Hepatocyte (in vitro differentiated cells): ENCODE measurements around the gene SLAMF1. TPM values are rescaled to one million over a fixed set of nuclear protein-coding genes. Genes with fewer than 3 reads are reported as not detected.

Source experiments
- DNase-seq: peaks from one replicate; pipeline ENCODE4 v3.0.0-alpha.2; 2016; ENCODE audit warnings: low spot score
- H2AFZ ChIP-seq: fragments of 200-600 bp; sonication (generic); 2 replicates; pipeline ENCODE4 v1.6.0; 2016; ENCODE audit warnings: antibody characterized with exemption, mild to moderate bottlenecking
- H3K27ac ChIP-seq: fragments of 200-600 bp; sonication (generic); 2 replicates; pipeline ENCODE4 v1.5.1; 2016; ENCODE audit warnings: mild to moderate bottlenecking
- H3K27me3 ChIP-seq: fragments of 200-600 bp; sonication (generic); 2 replicates; pipeline ENCODE4 v1.6.1; 2016
- H3K36me3 ChIP-seq: fragments of 200-600 bp; sonication (generic); replicated peaks from 2 replicates; pipeline ENCODE4 v1.5.1; 2016; ENCODE audit warnings: low read depth; ENCODE audit not compliant: insufficient read depth
- H3K4me1 ChIP-seq: fragments of 200-600 bp; sonication (generic); 2 replicates; pipeline ENCODE4 v1.5.1; 2016; ENCODE audit warnings: mild to moderate bottlenecking, moderate library complexity; ENCODE audit not compliant: insufficient read depth
- H3K4me2 ChIP-seq: fragments of 200-600 bp; sonication (generic); 2 replicates; pipeline ENCODE4 v1.6.0; 2016
- H3K4me3 ChIP-seq: fragments of 200-600 bp; sonication (generic); 2 replicates; pipeline ENCODE4 v1.5.1; 2016; ENCODE audit warnings: mild to moderate bottlenecking
- H3K79me2 ChIP-seq: fragments of 200-600 bp; sonication (generic); 2 replicates; pipeline ENCODE4 v1.6.0; 2017; ENCODE audit warnings: mild to moderate bottlenecking
- H3K9me2 ChIP-seq: fragments of 200-600 bp; sonication (generic); replicated peaks from 2 replicates; pipeline ENCODE4 v1.6.0; 2017; ENCODE audit warnings: mild to moderate bottlenecking; ENCODE audit not compliant: insufficient read depth
- H3K9me3 ChIP-seq: fragments of 200-600 bp; sonication (generic); 2 replicates; pipeline ENCODE4 v1.5.1; 2016; ENCODE audit warnings: low read depth, mild to moderate bottlenecking
- H4K20me1 ChIP-seq: fragments of 200-600 bp; sonication (generic); 2 replicates; pipeline ENCODE4 v1.6.0; 2016; ENCODE audit warnings: mild to moderate bottlenecking; ENCODE audit not compliant: insufficient read depth, poor library complexity, severe bottlenecking
- EZH2 ChIP-seq: fragments of 200-600 bp; sonication (generic); IDR thresholded peaks from 2 replicates; pipeline ENCODE4 v1.6.1; 2016; ENCODE audit warnings: antibody characterized with exemption, mild to moderate bottlenecking, borderline replicate concordance
- EZH2phosphoT487 ChIP-seq: fragments of 200-600 bp; sonication (generic); IDR thresholded peaks from one replicate; pipeline ENCODE4 v1.6.1; 2018; ENCODE audit warnings: antibody characterized with exemption, mild to moderate bottlenecking, low read depth, moderate library complexity; ENCODE audit not compliant: unreplicated experiment, severe bottlenecking
- WGBS: methylation state at CpG from one replicate; pipeline ENCODE4 v1.1.6; 2016; ENCODE audit warnings: low lambda C conversion rate; ENCODE audit errors: missing lambda C conversion rate; 5-methylcytosine and 5-hydroxymethylcytosine counted together
- polyA plus RNA-seq: library from polyadenylated mRNA; unstranded; fragments of >200 nt; fragmentation: Nextera tagmentation; extraction: Ambion mirVana; gene quantifications from 2 replicates; pipeline ENCODE4 v1.2.1, GENCODE V29; 2016
- total RNA-seq: library from RNA; depleted of rRNA; stranded (reverse); fragments of >200 nt; gene quantifications from 2 replicates; pipeline ENCODE4 v1.2.3, GENCODE V29; 2014
- TF ChIP-seq, protein P1 (sequence below): fragments of 200-600 bp; sonication (generic); IDR thresholded peaks from 2 replicates; pipeline ENCODE4 v1.5.1; 2016; ENCODE audit warnings: antibody characterized with exemption, mild to moderate bottlenecking; ENCODE audit not compliant: poor library complexity

The SLAMF1 gene
- total and polyA plus RNA-seq, 2 experiments from 2014 or later = 1.2 to 2.1 TPM

DNA sequence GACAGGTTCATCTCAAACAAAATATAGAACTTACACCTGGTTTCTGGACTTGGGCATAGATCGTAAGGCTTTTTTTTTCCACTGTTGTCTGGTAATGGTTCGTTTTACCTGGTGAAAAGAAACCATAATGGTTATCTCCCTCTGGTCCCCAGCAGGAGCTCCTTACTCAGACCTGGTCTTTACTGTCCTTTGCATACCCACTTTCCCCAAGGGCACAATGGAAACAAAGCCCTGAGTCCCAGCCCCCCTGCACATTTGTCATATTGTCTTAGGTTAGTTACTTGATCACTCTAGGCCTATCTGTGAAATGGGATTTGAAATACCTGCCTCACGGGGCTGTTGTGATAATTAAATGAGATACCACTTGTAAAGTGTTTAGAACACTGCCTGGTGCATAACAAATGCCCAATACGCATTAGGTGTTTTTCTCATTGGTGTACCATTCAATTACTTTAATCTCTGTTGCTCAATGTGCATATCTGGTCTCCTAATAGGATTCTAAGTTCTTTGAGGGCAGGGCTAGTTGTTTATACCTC, 27.0 kb downstream of the SLAMF1 start:
- no peak overlapping the region for H2AFZ ChIP-seq
- no peak overlapping the region for H3K4me3 ChIP-seq
- no peak overlapping the region for H3K4me2 ChIP-seq
- H3K9me3 ChIP-seq = no peaks in the 10 kb centered on the region
- no peaks in the 10 kb centered on the region for H3K27me3 ChIP-seq
- H3K9me2 ChIP-seq = no peaks in the 10 kb centered on the region
- H3K27ac ChIP-seq = no peak overlapping the region
- TF ChIP-seq EZH2phosphoT487 (no peak), EZH2 (no peak)
- TF ChIP-seq, protein P1, sequence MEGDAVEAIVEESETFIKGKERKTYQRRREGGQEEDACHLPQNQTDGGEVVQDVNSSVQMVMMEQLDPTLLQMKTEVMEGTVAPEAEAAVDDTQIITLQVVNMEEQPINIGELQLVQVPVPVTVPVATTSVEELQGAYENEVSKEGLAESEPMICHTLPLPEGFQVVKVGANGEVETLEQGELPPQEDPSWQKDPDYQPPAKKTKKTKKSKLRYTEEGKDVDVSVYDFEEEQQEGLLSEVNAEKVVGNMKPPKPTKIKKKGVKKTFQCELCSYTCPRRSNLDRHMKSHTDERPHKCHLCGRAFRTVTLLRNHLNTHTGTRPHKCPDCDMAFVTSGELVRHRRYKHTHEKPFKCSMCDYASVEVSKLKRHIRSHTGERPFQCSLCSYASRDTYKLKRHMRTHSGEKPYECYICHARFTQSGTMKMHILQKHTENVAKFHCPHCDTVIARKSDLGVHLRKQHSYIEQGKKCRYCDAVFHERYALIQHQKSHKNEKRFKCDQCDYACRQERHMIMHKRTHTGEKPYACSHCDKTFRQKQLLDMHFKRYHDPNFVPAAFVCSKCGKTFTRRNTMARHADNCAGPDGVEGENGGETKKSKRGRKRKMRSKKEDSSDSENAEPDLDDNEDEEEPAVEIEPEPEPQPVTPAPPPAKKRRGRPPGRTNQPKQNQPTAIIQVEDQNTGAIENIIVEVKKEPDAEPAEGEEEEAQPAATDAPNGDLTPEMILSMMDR = no peak
- DNase-seq = no peak
- H3K79me2 ChIP-seq = no peaks in the 10 kb centered on the region
- H4K20me1 ChIP-seq = no peaks in the 10 kb centered on the region
- 72% methylated on average over 4 of the region's 4 CpGs for WGBS
- H3K36me3 ChIP-seq = no peaks in the 10 kb centered on the region
- H3K4me1 ChIP-seq = no peaks in the 10 kb centered on the region

DNA sequence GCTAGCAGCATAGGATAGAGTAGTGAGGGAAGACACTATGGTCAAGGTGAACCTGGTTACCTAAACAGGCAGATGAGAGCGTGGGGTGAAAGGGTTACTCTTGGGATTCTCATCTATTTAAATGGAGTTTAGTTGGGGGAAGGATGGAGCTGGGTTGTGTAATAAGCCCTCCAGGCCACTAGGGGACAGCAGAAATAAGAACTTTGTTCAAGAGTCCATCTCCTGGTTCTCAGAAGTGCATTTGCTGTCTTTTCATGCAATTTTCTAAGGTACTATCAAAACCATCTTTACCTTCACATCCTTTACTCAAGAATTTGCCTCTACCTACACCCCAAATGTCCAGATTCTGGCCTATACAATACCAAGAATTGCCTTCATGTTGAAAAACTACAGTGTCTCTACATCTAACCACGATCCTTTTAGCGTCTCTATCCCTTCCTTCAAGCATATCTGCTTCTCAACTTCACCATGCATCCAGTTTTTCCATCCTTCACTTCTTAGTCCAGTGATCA, 28.0 kb downstream of the SLAMF1 start:
- Histone ChIP-seq H3K27me3 (no peaks in the 10 kb centered on the region), H3K36me3 (no peaks in the 10 kb centered on the region), H3K79me2 (no peaks in the 10 kb centered on the region), H3K4me1 (no peaks in the 10 kb centered on the region), H3K4me2 (no peak overlapping the region), H3K27ac (no peak overlapping the region), H3K9me2 (no peaks in the 10 kb centered on the region), H3K9me3 (no peaks in the 10 kb centered on the region), H2AFZ (no peak overlapping the region), H3K4me3 (no peak overlapping the region), H4K20me1 (no peaks in the 10 kb centered on the region)
- DNase-seq = no peak
- WGBS = 94% methylated on average over 3 of the region's 3 CpGs
- no peak for TF ChIP-seq EZH2
- no peak for TF ChIP-seq EZH2phosphoT487
- TF ChIP-seq, protein P1 = peak; percentile 14

DNA sequence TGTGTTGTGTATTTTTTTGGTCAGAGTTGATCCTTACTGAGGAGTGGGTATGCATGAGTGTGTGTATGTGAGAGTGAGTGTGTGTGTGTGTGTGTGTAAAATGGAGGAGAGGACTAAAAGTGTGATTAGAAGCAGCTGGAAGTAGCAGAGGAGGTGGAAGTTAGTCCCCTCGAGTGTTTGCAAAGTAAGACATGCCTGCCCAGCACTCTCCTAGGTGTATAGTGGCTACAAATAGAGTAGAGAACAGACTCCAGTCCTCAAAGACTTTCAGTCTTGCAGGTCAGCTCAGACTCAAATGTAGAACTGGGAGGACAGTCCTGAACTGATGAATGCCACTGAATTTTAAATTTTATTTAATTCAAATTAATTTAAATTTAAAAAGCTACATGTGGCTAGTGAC, 28.5 kb downstream of the SLAMF1 start:
- no peak for DNase-seq
- Histone ChIP-seq H3K79me2 (no peaks in the 10 kb centered on the region), H3K4me1 (no peaks in the 10 kb centered on the region), H3K9me2 (no peaks in the 10 kb centered on the region), H3K4me3 (no peak overlapping the region), H3K27me3 (no peaks in the 10 kb centered on the region), H4K20me1 (no peaks in the 10 kb centered on the region), H3K4me2 (no peak overlapping the region), H3K36me3 (no peaks in the 10 kb centered on the region), H2AFZ (no peak overlapping the region), H3K9me3 (no peaks in the 10 kb centered on the region), H3K27ac (no peak overlapping the region)
- TF ChIP-seq, protein P1 = no peak
- TF ChIP-seq EZH2phosphoT487 (no peak), EZH2 (no peak)
- WGBS = 65% methylated on average over 1 of the region's 1 CpG
